HG03565 (cell line): ENCODE measurements around the gene PAX1.

Experiments used
- ATAC-seq: cut with Tn5 transposase; IDR thresholded peaks from one replicate; pipeline ENCODE4 v1.9.1; 2021; ENCODE audit warnings: mild to moderate bottlenecking, moderate library complexity; ENCODE audit not compliant: unreplicated experiment

The PAX1 gene

DNA sequence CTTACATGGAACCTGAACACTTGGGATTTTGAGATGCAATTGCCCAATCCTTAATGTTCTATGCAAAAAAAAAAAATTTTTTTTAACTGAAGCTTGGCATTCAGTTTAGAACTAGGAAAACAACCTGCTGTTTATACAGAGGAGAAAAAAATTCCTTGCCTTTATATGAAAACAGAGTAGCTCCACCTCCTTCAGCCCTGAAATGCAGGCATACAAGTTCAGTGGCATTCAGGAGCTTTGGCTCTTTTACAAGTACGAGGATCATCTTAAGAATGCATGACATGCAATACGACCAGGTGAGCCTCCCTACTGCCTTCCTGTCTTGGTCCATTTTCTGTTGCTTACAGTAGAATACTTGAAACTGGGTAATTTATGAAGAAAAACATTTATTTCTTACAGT lies 20.4 kb downstream of the PAX1 start:
- no peak for ATAC-seq

DNA sequence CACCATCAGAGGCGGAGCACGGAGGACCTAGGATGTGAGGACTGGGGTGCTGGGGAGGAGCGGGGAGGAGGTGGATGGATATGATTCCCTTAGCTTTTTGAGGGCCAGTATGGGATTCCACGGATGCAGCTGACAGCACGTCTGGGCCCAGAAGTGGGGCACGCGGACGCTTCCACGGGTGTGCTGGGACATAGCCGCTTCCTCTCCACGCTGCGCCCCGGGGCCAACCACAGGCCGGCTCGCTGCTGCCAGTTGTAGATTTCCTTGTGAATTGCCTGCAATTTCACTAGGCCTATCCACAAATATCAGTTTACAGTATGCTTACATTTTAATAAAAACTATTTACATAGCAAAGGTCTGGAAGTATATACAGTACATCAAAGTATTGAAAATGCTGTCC lies 23.9 kb downstream of the PAX1 start:
- no peak for ATAC-seq

DNA sequence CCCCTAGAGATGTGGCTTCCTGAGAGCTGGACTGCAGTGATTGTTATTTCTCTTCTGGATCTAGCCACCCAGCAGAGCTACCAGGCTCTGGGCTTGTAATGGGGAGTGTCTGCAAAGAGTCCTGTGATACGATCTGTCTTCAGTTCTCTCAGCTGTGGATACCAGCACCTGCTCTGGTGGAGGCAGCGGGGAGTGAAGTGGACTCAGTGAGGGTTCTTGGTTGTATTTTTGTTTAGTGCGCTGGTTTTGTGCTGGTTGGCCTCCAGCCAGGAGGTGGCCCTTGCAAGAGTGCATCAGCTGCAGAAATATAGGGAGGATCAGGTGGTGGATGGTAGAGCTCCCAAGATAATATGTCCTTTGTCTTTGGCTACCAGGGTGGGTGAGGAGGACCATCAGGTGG lies 33.7 kb downstream of the PAX1 start:
- ATAC-seq = no peak

DNA sequence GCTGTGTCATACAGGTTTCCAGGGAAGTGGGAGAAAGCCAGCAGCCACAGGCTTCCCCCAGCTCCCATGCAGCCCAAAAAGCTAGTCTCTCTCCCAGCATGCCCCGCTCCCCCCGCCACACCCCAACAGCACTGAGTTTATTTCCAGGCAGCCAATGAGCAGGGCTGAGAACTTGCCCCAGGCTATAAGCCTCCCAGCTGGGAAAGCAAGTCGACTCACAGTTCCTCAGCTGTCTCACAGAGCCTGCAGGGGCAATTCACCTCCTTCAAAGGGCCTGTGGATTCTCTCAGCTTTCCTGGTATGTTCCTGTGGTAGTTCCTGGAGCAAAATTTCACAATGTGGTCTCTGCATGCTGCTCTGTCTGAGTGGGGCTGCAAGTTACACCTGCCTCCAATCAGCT lies 34.2 kb downstream of the PAX1 start:
- no peak for ATAC-seq

DNA sequence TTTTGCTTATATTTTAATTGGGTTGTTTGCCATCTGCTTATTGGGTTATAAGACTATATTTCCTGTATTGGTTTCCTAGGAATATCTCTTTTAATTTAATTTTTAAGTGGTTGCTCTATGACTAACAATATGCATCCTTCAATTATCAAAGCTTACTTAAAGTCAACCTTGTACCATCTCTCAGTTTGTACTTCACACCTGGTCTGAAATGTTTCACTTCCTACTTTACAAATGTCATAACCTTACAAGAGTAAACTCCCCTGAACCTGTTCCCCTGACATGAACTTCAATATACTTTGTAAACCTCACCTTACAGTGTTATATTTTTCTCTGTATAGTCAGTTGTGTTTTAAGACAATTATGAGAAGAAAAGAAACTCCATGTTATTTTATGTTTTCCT lies 35.8 kb downstream of the PAX1 start:
- ATAC-seq = no peak

DNA sequence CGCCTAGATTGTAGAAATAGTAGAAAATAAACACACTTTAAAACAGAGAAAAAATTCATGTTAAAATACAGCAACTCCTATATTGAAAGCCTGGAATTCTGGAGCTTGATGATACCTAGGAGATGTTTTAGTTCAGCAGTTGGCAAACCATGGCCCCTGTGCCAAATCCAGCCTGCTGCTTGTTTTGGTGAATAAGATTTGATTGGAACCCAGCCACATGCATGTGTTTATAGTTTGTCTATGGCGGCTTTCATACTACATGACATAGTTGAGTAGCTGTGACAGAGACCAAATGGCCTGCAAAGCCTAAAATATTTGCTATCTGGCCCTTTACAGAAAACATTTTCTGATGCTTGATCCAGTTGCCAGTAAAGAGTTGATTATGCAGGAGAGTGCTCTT lies 57.2 kb downstream of the PAX1 start:
- no peak for ATAC-seq

DNA sequence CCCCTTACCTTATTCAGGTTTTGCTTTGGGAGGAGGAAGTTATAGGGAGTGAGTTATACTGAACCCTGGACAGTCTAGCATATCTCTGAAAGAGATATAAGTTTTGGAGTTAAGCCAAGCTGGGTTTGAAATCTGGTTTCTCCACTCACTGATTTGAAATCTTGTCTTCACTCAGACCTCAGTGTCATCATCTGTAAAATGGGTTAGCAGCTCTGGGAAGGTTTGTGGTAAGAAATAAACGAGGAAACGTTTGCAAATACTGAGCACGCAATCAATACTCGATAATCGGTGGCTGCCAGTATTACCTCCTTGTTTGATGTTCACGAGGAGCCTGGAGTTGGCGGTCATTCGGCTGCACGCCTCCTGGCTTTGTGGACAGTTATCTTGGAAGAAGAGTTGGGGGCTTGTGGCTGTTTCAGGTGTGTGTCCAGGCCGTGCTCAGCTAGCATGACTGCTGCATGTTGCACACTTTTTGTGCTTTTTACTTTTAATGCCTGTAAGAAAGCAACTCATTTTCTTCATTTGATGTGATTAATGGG lies 61.8 kb downstream of the PAX1 start:
- ATAC-seq = no peak

DNA sequence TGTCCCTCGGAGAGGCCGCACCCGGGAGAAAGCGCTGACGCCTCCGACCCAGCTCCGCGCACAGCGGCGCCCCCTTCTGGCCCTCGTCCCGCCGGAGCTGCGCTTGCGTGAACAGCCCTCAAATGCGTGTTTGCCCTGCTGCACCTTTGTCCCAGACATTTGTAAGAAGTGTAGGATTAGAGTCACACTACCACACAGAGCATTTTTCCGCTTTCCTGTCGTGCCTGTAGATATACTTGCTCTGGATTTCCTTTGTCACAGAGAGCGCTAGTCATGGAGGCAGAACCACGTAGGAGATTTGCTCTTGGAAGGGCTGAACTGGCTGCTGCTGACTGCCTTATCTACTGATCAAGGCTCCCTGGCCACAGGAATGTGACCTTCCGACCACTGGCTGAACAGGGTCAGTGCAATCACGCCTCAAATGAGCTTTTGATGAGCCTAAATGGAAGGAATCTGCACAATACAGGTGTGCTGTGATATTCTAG lies 62.3 kb downstream of the PAX1 start:
- ATAC-seq = no peak
